ENCODE results near the gene APPL1. TPM values are rescaled to one million over a fixed set of nuclear protein-coding genes. Genes with fewer than 3 reads are reported as not detected.

APPL1 gene, protein sequence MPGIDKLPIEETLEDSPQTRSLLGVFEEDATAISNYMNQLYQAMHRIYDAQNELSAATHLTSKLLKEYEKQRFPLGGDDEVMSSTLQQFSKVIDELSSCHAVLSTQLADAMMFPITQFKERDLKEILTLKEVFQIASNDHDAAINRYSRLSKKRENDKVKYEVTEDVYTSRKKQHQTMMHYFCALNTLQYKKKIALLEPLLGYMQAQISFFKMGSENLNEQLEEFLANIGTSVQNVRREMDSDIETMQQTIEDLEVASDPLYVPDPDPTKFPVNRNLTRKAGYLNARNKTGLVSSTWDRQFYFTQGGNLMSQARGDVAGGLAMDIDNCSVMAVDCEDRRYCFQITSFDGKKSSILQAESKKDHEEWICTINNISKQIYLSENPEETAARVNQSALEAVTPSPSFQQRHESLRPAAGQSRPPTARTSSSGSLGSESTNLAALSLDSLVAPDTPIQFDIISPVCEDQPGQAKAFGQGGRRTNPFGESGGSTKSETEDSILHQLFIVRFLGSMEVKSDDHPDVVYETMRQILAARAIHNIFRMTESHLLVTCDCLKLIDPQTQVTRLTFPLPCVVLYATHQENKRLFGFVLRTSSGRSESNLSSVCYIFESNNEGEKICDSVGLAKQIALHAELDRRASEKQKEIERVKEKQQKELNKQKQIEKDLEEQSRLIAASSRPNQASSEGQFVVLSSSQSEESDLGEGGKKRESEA
- 10 to 100 TPM; 49.1 to 65.6 (median 59.6) TPM for total RNA-seq

DNA sequence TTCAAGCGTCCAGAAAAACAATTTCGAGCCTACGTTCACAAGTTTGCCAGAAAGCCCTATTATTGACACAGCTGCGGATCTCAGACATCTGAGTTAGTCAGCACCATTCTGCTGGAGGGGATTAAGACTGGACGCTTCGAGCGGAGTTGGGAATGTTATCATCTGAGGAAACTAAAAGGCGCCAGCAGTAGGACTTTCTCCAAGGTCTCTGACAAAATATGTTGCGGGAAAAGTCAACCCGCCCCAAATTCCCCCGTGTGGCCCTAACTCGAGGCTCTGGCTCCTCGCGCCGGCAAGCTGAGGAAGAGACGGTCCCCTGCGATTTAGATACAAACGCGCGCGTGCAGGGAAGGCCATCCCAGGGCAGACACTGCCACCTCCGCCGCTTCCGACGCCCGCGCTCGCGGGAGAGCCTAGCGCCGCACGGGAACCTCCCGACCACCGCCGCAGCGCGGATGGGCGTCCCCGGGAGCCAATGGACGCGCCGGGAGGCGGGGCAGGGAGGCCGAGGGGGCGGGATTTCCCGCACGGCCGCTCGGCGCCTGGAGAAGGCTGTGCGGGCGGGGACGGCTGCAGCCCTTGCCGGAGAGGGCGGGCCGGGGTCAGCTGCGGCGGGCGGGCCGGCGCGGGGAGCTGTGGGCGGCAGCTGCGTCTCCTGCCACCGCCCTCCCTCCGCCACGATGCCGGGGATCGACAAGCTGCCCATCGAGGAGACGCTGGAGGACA lies at the start of gene APPL1:
APPL1 (plus strand) TSS at position 526 of the 726 bp plus-strand sequence; CDS start at position 681, 155 bp downstream.
- Histone ChIP-seq H3K4me3 (replicated peaks in 1 of 3) (peak within 1 kb of the TSS; percentile 48 to 84 (median 61)), H3K36me3 (no peaks in the 10 kb centered on the region), H3K27ac (peak within 1 kb of the TSS; percentile 67 to 87 (median 75)), H3K27me3 (no peaks in the 10 kb centered on the region), H3K4me1 (peaks cover 0 to 9% of the 10 kb centered on the region in 2 donors), H3K9me3 (no peaks in the 10 kb centered on the region)
- WGBS, 2 donors: 1 to 2% methylated on average over 15 to 29 of the region's 71 CpGs
- DNase-seq: peak; percentile 93 to 94
- intact Hi-C loops (cut with DNase I): no loop called here
- TF ChIP-seq POLR2A (IDR thresholded peaks at IDR 0.05) (peak in 1 of 2 donors; percentile 90), CTCF (IDR thresholded peaks at IDR 0.05) (no peak)

DNA sequence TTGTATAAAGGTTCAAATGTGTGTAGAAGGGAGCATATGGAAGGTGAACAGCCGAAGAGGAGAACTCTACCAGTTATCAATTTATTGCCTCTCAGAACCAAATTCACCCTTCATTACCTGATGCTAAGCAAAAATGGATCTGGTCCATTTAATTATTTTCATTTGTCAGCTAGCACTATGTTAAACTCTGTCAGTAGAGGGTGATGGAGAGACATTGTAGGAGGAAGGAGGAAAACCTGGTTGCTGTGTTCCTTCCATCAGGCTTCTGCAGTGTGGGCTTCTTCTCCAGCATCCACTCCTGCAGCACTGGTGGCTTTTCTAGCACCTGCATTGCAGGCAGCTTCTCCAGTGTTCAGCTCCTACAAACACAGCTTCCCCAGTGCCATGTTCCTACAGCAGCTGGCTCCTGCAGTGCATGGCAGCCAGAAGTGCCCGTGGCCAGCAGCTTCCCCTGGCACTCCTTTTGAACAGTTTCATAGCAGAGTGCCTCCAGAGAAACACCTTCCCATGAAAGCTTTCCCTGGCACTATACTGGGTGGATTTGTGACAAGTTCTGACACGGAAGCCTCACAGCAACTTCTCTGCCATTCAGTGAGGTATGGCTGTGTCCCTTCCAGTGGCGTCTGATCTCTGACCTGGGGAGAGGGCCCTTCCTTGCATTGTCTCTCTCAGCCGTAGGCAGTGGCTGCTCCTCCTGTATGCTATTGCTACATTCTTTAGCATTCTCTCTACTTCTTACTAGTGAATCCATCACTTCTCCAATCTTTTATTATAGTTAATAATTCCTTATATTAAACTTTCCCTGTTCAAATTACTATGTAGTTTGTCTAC lies 47.7 kb upstream of the APPL1 start:
- H3K36me3 ChIP-seq: no peaks in the 10 kb centered on the region
- TF ChIP-seq CTCF (IDR thresholded peaks at IDR 0.05): peak in 2 of 6 experiments; percentile 22 to 35
- TF ChIP-seq POLR2A (IDR thresholded peaks at IDR 0.05): no peak
- H3K4me3 ChIP-seq (replicated peaks in 1 of 3): no peak overlapping the region
- H3K27me3 ChIP-seq: no peaks in the 10 kb centered on the region
- intact Hi-C loops (cut with DNase I): no loop called here
- no peaks in the 10 kb centered on the region for H3K4me1 ChIP-seq
- H3K27ac ChIP-seq: no peak overlapping the region
- H3K9me3 ChIP-seq: no peaks in the 10 kb centered on the region
- WGBS, 2 donors: 64 to 71% methylated on average over 5 of the region's 5 CpGs
- peak in 1 of 2 donors; percentile 6 for DNase-seq

DNA sequence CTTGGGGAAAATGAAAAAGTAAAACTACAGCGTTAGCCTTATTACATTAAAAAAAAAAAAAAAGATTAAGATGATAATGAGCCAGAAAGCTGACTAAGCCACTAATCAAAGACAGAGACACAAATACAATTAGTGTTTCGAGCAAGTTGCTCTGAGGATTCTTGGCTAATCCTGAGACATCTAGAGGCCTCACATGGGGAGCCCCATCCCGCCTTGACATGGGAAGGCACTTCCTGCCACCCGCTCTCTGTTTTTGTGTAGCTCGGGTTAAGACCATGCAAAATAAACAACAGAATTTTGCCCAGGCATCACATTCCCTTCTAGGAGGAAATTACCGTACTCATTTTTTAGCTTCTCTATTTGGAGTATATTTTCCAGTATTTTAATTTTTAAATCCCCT lies 43.0 kb upstream of the APPL1 start:
- H3K4me1 ChIP-seq: no peaks in the 10 kb centered on the region
- no peak for TF ChIP-seq CTCF (IDR thresholded peaks at IDR 0.05)
- no peak for TF ChIP-seq POLR2A (IDR thresholded peaks at IDR 0.05)

GRCh38 chr3:57192028-57192427 lies 35.5 kb upstream of the APPL1 start:
- Histone ChIP-seq H3K4me1 (no peaks in the 10 kb centered on the region), H3K27me3 (no peaks in the 10 kb centered on the region), H3K4me3 (replicated peaks in 1 of 3) (no peak overlapping the region), H3K27ac (no peak overlapping the region), H3K9me3 (no peaks in the 10 kb centered on the region), H3K36me3 (no peaks in the 10 kb centered on the region)
- DNase-seq: no peak
- intact Hi-C loops (cut with DNase I): no loop called here
- TF ChIP-seq CTCF (IDR thresholded peaks at IDR 0.05) (no peak), POLR2A (IDR thresholded peaks at IDR 0.05) (no peak)
- 97 to 99% methylated on average over 3 of the region's 3 CpGs for WGBS, 2 donors

More for the DNA sequence above, 43.0 kb upstream of the APPL1 start:
- Histone ChIP-seq H3K27ac (no peak overlapping the region), H3K9me3 (no peaks in the 10 kb centered on the region), H3K4me3 (replicated peaks in 1 of 3) (no peak overlapping the region), H3K36me3 (no peaks in the 10 kb centered on the region), H3K27me3 (no peaks in the 10 kb centered on the region)
- WGBS, 2 donors: 35 to 42% methylated on average over 6 of the region's 6 CpGs
- intact Hi-C loops (cut with DNase I): no loop called here
- DNase-seq: no peak
